Body of pancreas (tissue), 4 donors: ENCODE results near the gene TRIM71. TPM values are rescaled to one million over a fixed set of nuclear protein-coding genes. Genes with fewer than 3 reads are reported as not detected.

Source experiments
- ATAC-seq: fragments of 150-250 bp; one replicate; pipeline ENCODE4 v1.9.1; 2016
- DNase-seq, 4 donors: peaks; one replicate each; pipeline ENCODE4 v3.0.0-alpha.2; 2019
- H3K27ac ChIP-seq, 4 donors: fragments of 200-600 bp; sonication (generic); 1 replicate in 3 of 4; 2 replicates in 1 of 4; pipeline versions ENCODE4 v1.5.1 to v1.6.1; 2016 to 2019; ENCODE audit warnings: mild to moderate bottlenecking in 1 of 4, mixed read lengths in 1 of 4, moderate library complexity in 1 of 4
- H3K27me3 ChIP-seq, 2 donors: fragments of 200-600 bp; sonication (generic); one replicate each; pipeline ENCODE4 v1.6.0; 2016; ENCODE audit warnings: mild to moderate bottlenecking in 1 of 2
- H3K36me3 ChIP-seq, 2 donors: fragments of 200-600 bp; sonication (generic); replicated peaks in 1 of 2; 2 replicates each; pipeline ENCODE4 v1.5.1; 2016; ENCODE audit warnings: low read depth in 2 of 2; ENCODE audit not compliant: insufficient read depth in 1 of 2
- H3K4me1 ChIP-seq: fragments of 200-600 bp; sonication (generic); one replicate; pipeline ENCODE4 v1.6.0; 2016
- H3K4me3 ChIP-seq, 2 donors: fragments of 200-600 bp; sonication (generic); 1 replicate in 1 of 2; 2 replicates in 1 of 2; pipeline ENCODE4 v1.5.1; 2016 to 2019
- H3K9me3 ChIP-seq, 3 donors: fragments of 200-600 bp; sonication (generic); 1 replicate in 2 of 3; 2 replicates in 1 of 3; pipeline ENCODE4 v1.5.1; 2016
- CTCF ChIP-seq, 7 experiments: fragments of 450-650 bp in 4 of 7; fragments of 200-600 bp in 3 of 7; sonication (generic) in 3 of 7; IDR thresholded peaks; one replicate each; pipeline ENCODE4 v1.5.1; 2016 to 2019; ENCODE audit warnings: antibody characterized with exemption in 7 of 7
- POLR2A ChIP-seq, 3 donors: fragments of 450-650 bp; IDR thresholded peaks; one replicate each; pipeline ENCODE4 v1.6.1; 2016; ENCODE audit warnings: antibody characterized with exemption in 3 of 3, mild to moderate bottlenecking in 2 of 3
- WGBS, 2 donors: methylation state at CpG; one replicate each; pipeline ENCODE4 v1.1.5; 2017; 5-methylcytosine and 5-hydroxymethylcytosine counted together
- intact Hi-C: fragments of 100-400 bp; cut with DNase I; formaldehyde crosslinking; loops from one replicate; pipeline ENCODE4 v1.15.1; 2023
- total RNA-seq, 2 donors: library from RNA; depleted of rRNA; stranded (reverse); fragments of >200 nt; gene quantifications; one replicate each; pipeline ENCODE4 v1.1.0, GENCODE V29; 2016

TRIM71 gene
- total RNA-seq, 2 donors from 2014 or later: not detected

DNA sequence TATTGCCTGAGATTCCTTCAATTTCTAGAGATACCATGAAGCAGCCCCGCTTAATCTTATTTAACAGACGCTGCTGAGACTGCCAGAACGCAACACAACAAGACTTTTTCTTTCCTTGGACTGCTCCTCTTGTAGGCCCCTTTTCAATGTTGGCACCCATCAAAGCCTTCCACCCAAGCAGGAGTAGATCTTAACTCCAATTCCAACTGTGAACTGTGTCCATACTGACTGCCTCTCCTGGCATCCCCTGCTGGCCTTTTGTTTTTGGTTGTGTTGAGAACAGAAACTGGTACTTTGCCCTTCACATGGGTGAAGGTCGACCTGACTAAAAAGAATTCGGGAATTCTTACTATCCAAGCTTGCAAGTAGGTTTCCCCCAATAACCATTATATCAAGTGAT lies 50.2 kb downstream of the TRIM71 start:
- ATAC-seq: no peak
- Histone ChIP-seq H3K27me3 (no peaks in the 10 kb centered on the region), H3K4me1 (no peaks in the 10 kb centered on the region), H3K36me3 (no peaks in the 10 kb centered on the region), H3K9me3 (no peaks in the 10 kb centered on the region), H3K4me3 (no peak overlapping the region), H3K27ac (no peak overlapping the region)
- intact Hi-C loops: no loop called here
- no peak for DNase-seq
- TF ChIP-seq CTCF (IDR thresholded peaks at IDR 0.05) (no peak), POLR2A (IDR thresholded peaks at IDR 0.05) (no peak)
- WGBS, 2 donors: 86 to 87% methylated on average over 5 of the region's 5 CpGs

GRCh38 chr3:32868719-32869512 lies 51.1 kb downstream of the TRIM71 start:
- DNase-seq (no peak), ATAC-seq (no peak)
- Histone ChIP-seq H3K4me1 (no peaks in the 10 kb centered on the region), H3K9me3 (no peaks in the 10 kb centered on the region), H3K27ac (no peak overlapping the region), H3K27me3 (no peaks in the 10 kb centered on the region), H3K36me3 (no peaks in the 10 kb centered on the region), H3K4me3 (no peak overlapping the region)
- WGBS, 2 donors: 83 to 85% methylated on average over 7 of the region's 7 CpGs
- intact Hi-C loops: no loop called here
- TF ChIP-seq CTCF (IDR thresholded peaks at IDR 0.05) (no peak), POLR2A (IDR thresholded peaks at IDR 0.05) (no peak)

GRCh38 chr3:32869513-32870047 lies 51.8 kb downstream of the TRIM71 start:
- no peaks in the 10 kb centered on the region for H3K4me1 ChIP-seq
- no peak for ATAC-seq
- no peak for DNase-seq
- H3K4me3 ChIP-seq: no peak overlapping the region
- TF ChIP-seq CTCF (IDR thresholded peaks at IDR 0.05): no peak
- TF ChIP-seq POLR2A (IDR thresholded peaks at IDR 0.05): no peak
- H3K36me3 ChIP-seq: no peaks in the 10 kb centered on the region
- no peaks in the 10 kb centered on the region for H3K9me3 ChIP-seq
- 80 to 81% methylated on average over 15 of the region's 15 CpGs for WGBS, 2 donors
- H3K27me3 ChIP-seq: no peaks in the 10 kb centered on the region
- H3K27ac ChIP-seq: no peak overlapping the region
- intact Hi-C loops: no loop called here

DNA sequence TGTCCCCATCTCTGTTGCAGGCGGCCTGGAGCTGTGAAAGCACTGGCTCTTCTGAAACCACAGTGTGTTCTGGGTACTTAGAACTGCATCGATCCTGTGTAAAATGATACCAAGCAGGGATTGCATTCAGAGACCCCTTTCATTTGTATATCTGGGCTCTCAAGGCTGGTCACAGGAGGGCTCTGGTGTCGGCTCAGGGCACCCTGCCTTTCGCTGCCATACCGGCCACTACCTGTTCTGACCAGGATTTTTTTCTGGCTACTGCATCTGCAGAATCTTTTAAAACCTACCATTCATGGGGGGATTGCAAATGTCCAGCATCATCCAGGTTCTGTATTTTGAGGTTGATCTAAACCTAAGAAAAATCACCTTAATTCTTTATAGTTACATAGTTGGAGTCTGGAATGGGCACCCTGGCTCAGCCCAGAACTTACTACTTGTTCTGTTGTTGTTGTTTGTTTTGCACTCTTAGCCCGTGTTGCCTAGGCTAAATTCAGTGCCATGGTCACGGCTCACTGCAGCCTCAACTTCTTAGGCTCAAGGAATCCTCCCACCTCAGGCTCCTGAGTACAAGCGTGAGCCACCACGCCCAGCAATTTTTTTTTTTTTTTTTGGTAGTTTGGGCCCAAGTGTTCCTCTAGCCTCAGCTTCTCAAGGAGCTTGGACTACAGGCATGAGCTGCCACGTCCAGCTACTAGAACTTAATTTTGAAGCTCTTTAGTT lies 52.7 kb downstream of the TRIM71 start:
- TF ChIP-seq CTCF (IDR thresholded peaks at IDR 0.05) (no peak), POLR2A (IDR thresholded peaks at IDR 0.05) (no peak)
- Histone ChIP-seq H3K27ac (no peak overlapping the region), H3K9me3 (no peaks in the 10 kb centered on the region), H3K4me1 (no peaks in the 10 kb centered on the region), H3K36me3 (no peaks in the 10 kb centered on the region), H3K27me3 (no peaks in the 10 kb centered on the region), H3K4me3 (no peak overlapping the region)
- intact Hi-C loops: no loop called here
- WGBS, 2 donors: 84% methylated on average over 10 of the region's 10 CpGs
- DNase-seq: no peak
- ATAC-seq: no peak
